Fibroblast of upper back skin (primary cell): Measurements from ENCODE around the gene CR2.
"Not testable (repeated sequence)": the region's sequence is repeated elsewhere in the genome, so short reads cannot be mapped to it uniquely, and the experiment has no call there.

ENCODE experiments used
- DNase-seq: peaks from one replicate; pipeline ENCODE4 v3.0.0-alpha.2; 2013

CR2 gene

GRCh38 chr1:207516729-207517128, 62.6 kb downstream of the CR2 start:
- no peak for DNase-seq

DNA sequence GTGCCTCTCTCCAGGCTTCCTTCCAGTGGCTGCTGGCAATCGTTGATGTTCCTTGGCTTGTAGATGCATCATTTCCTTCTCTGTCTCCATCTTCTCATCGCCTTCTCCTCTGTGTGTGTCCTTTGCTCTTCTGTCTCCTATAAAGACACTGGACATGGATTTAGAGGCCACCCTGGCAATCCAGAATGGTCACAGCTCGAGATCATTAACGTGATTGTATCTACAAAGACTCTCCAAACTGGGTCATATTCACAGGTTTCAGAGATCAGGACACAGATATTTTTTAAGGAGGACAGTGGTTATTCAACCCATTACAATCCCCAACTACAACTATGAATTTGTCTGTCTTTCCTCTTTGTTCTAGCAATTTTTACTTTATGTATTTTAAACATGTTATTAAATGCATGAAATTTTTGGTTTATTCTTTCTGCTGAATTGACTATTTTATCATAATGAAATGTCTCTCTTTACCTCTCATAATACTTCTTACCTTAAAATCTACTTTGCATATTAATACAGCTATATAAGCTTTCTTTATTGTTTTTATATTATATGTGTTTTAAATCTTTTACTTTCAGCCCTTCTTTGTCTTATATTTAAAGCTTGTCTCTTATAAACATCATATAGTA, 64.6 kb downstream of the CR2 start:
- no peak for DNase-seq

GRCh38 chr1:207519505-207520399, 65.6 kb downstream of the CR2 start:
- DNase-seq, result no peak

DNA sequence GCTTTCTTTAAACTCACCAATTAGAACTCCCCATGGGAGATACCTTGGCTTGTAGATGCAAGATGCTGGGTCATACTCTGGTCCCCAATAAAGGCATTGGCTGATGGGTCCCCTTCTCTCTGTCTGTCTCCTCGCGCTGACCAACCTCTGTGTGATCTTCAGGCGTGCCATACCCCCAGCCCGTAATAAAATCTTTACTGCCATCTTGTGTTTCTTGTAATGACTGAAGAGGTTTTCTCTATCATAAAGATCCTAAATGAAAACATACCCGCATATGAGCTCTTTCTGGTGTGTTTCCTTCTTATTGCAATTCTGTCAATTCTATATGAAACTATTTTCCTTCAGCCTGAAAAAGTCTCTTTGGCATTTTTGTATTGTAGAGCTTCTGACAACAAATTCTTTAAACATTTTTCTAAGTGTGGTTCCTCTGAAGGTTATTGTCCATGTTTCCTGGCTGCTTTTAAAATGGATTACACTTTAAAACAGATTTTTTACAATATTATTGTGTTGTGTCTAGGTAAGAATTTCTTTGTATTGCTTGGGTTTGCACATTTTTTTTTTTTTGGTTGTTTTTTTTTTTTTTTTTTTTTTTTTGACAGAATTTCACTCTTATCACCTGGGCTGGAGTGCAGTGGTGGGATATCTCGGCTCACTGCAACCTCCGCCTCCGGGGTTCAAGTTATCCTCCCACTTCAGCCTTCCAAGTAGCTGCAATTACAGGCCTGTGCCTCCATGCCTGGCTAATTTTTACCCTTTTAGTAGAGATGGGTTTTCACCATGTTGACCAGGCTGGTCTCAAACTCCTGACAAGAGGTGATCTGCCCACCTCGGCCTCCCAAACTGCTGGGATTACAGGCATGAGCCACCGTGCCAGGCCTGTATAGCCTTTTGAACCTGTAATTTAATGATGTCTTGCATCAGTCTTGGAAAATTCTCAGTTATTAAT, 66.5 kb downstream of the CR2 start:
- not testable (repeated sequence) for DNase-seq

- not testable (repeated sequence) for DNase-seq
Observed at GRCh38 chr1:207525239-207525638, 71.1 kb downstream of the CR2 start.

DNA sequence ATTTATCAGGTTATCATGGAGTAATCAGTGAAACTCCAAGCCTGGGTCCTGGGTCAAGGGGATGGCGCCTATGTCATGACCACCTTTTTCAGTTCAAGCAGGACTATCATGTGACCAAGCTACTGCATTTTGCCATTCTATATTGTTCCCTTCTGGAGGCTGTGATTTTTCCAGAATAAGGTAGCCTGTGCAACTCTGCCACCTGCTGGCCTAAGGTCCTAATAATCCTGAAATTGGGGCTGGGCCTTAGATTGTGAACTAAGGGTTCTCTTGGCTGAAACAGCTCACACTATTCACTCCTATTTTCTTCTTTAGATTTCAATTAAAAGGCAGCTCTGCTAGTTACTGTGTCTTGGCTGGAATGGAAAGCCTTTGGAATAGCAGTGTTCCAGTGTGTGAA, 74.3 kb downstream of the CR2 start:
- DNase-seq, result not testable (repeated sequence)

DNA sequence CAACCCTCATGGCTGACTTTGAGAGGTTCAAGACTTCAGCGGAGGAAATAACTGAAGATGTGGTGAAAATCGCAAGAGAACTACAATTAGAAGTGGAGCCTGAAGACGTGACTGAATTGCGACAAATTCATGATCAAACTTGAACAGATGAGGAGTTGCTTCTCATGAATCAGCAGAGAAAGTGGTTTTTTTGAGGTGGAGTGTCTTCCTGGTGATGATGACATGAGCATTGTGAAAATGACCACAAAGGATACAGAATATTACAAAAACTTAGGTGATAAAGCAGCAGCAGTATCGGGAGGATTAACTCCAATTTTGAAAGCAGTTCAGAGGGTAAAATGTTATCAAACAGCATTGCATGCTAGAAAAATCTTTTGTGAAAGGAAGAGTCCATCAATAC, 82.1 kb downstream of the CR2 start:
- not testable (repeated sequence) for DNase-seq
